Melanocyte of skin (primary cell): ENCODE measurements around the gene CCL28. TPM values are rescaled to one million over a fixed set of nuclear protein-coding genes. Genes with fewer than 3 reads are reported as not detected.

Experiments used
- total RNA-seq, 2 donors: library from RNA; depleted of rRNA; stranded (reverse); fragments of >200 nt; gene quantifications; 2 replicates each; pipeline ENCODE4 v1.2.3, GENCODE V29; 2012

CCL28 gene, protein sequence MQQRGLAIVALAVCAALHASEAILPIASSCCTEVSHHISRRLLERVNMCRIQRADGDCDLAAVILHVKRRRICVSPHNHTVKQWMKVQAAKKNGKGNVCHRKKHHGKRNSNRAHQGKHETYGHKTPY
- total RNA-seq: 10 to 100 TPM; 11.7 to 29.6 TPM

DNA sequence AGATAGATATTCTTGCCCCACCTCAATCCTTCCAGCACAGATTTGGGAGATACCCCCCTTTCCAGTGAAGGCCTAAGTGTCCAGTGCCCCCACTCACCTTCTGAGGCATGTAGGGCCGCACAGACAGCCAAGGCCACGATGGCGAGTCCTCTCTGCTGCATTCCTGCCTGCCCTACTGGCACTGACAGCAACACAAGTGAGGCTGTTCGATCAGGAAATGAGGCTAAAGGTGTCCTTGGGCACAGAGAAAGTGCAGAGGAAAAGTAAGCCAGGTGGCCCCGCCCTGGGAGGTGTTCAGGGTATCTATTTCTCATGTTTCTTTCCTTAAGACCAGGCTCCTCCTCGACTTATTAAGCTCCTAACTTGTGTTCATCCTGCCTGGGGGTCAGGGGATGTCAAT lies at the start of gene CCL28:
Gene CCL28 (minus strand): TSS at position 236 of the 400 bp plus-strand sequence. CDS start 75 bp downstream, at position 161.

Other genes starting within 250 kb of the CCL28 start
- gene NIM1K, start 220.2 kb downstream of the CCL28 start, total RNA-seq: 1 to 10 TPM in 1 of 2 donors, under 1 TPM in 1; 0.33 to 1.7 TPM
- gene HMGCS1, start 99.0 kb downstream of the CCL28 start, total RNA-seq: 100 to 1,000 TPM; 154 to 204 TPM
- 1 to 10 TPM; 7.9 to 8.7 TPM for gene TMEM267, start 71.5 kb upstream of the CCL28 start, total RNA-seq
- gene C5orf34, start 102.8 kb upstream of the CCL28 start, total RNA-seq: 10 to 100 TPM in 1 of 2 donors, 1 to 10 TPM in 1; 6.5 to 11.3 TPM
- 100 to 1,000 TPM; 106 to 119 TPM for gene PAIP1, start 144.7 kb upstream of the CCL28 start, total RNA-seq
- 10 to 100 TPM; 46.5 to 59.6 TPM for gene NNT, start 190.8 kb upstream of the CCL28 start, total RNA-seq